ENCODE results near the gene UBE2G1. TPM values are rescaled to one million over a fixed set of nuclear protein-coding genes. Genes with fewer than 3 reads are reported as not detected.

UBE2G1 gene
- total and polyA plus RNA-seq, 2 donors (not counting 1 experiment from before 2014, with no cell fraction given) = 27.1 to 76.0 TPM

DNA sequence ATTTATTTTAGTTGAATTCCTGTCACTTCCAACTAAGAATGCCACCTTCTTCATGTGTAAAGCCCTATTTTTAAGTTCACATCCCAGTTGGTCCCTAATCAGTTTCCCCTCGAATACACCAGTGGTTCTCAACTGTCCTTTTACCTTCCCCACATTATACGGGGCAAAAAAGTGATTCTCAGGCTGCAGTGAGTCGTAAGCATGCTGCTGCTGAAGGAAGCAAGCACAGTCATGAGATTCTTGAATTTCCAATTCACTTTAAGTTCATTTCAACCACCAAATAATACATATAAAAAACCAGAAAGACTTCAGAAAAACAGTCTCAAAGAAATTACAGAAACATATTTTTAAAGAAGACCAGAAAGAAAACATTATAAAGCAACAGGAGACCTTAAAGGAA lies 47.9 kb downstream of the UBE2G1 start:
- Mint-ChIP-seq H3K9me3 (ENCODE audit: insufficient read depth) (no peaks in the 10 kb centered on the region), H3K27ac (peak overlapping the region; percentile 15), H3K4me3 (no peak overlapping the region), H3K4me1 (peaks cover 61% of the 10 kb centered on the region), H3K27me3 (no peaks in the 10 kb centered on the region)
- Histone ChIP-seq H3K4me3 (ENCODE audit: control extremely low read depth in 1 of 5, extremely low read depth in 1 of 5, insufficient read depth in 1 of 5, low read depth in 2 of 5, low read length in 4 of 5) (no peak overlapping the region), H3K4me1 (ENCODE audit: control insufficient read depth in 2 of 2, insufficient read depth in 2 of 2, low read length in 2 of 2) (peaks cover 3 to 4% of the 10 kb centered on the region in 2 donors), H3K9ac (ENCODE audit: low read length) (no peak overlapping the region), H4K20me1 (ENCODE audit: control insufficient read depth, insufficient read depth, low read length, poor library complexity, severe bottlenecking) (peaks cover 78% of the 10 kb centered on the region), H3K9me3 (ENCODE audit: control extremely low read depth in 1 of 3, control insufficient read depth in 2 of 3, insufficient read depth in 1 of 3, low read length in 2 of 3) (no peaks in the 10 kb centered on the region), H3K27ac (ENCODE audit: low read length in 2 of 2) (no peak overlapping the region), H3K79me2 (ENCODE audit: control insufficient read depth, insufficient read depth, low read length) (peaks cover 95% of the 10 kb centered on the region), H3K36me3 (replicated peaks in 1 of 2; ENCODE audit: control extremely low read depth in 1 of 2, control insufficient read depth in 1 of 2, extremely low read depth in 1 of 2, insufficient read depth in 2 of 2, low read length in 1 of 2) (peaks cover 0 to 4% of the 10 kb centered on the region in 2 experiments), H3K27me3 (replicated peaks in 1 of 4; ENCODE audit: control extremely low read depth in 1 of 4, control insufficient read depth in 3 of 4, insufficient read depth in 4 of 4, low read length in 3 of 4) (no peaks in the 10 kb centered on the region), H3K4me2 (replicated peaks; ENCODE audit: low read depth, low read length, poor library complexity, severe bottlenecking) (no peak overlapping the region), H2AFZ (ENCODE audit: insufficient read depth, low read depth, low read length, poor library complexity, severe bottlenecking) (no peak overlapping the region)
- DNase-seq (no peak), ATAC-seq (ENCODE audit: low read depth) (no peak)
- TF ChIP-seq EZH2 (IDR thresholded peaks at IDR 0.05; ENCODE audit: borderline replicate concordance, insufficient read depth, low read depth, low read length, poor library complexity, severe bottlenecking) = no peak
- TF ChIP-seq, protein P1, sequence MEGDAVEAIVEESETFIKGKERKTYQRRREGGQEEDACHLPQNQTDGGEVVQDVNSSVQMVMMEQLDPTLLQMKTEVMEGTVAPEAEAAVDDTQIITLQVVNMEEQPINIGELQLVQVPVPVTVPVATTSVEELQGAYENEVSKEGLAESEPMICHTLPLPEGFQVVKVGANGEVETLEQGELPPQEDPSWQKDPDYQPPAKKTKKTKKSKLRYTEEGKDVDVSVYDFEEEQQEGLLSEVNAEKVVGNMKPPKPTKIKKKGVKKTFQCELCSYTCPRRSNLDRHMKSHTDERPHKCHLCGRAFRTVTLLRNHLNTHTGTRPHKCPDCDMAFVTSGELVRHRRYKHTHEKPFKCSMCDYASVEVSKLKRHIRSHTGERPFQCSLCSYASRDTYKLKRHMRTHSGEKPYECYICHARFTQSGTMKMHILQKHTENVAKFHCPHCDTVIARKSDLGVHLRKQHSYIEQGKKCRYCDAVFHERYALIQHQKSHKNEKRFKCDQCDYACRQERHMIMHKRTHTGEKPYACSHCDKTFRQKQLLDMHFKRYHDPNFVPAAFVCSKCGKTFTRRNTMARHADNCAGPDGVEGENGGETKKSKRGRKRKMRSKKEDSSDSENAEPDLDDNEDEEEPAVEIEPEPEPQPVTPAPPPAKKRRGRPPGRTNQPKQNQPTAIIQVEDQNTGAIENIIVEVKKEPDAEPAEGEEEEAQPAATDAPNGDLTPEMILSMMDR (IDR thresholded peaks at IDR 0.05) = no peak
- 78% methylated on average over 3 of the region's 3 CpGs for WGBS (ENCODE audit: insufficient coverage)
- ChIA-PET CTCF (interaction anchor here (1.0 to 3.0 kb wide), 3 partner anchors 14 to 103 kb away, joined by 3 to 13 read pairs (median 3); no protein-coding TSS in a partner anchor), POLR2A (no interaction called here)
- intact Hi-C loops (cut with micrococcal nuclease) = no loop called here

DNA sequence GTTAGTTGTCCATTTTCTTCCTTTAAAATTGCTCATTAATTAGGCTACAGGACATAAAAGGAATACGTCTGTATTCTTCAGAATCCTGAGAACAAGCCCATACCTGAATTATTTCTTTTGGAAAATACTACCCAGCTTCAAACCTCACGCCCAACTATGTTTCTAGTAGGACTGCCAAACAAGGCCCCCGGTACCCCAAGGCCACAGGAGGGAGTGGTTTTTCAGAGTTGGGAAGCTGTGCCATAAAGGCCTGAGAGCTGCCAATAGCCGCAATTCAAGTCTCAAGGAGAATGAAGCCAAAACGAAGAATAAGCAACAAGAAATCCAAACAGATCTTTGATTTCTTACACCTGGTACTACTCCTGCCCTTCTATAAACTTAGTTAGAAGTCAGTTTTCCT lies 48.3 kb downstream of the UBE2G1 start:
- ChIA-PET CTCF (interaction anchor here (0.6 to 3.0 kb wide), 3 partner anchors 14 to 103 kb away, joined by 3 to 13 read pairs (median 3); no protein-coding TSS in a partner anchor), POLR2A (no interaction called here)
- Histone ChIP-seq H3K79me2 (ENCODE audit: control insufficient read depth, insufficient read depth, low read length) (peaks cover 95% of the 10 kb centered on the region), H3K4me2 (replicated peaks; ENCODE audit: low read depth, low read length, poor library complexity, severe bottlenecking) (no peak overlapping the region), H3K9ac (ENCODE audit: low read length) (no peak overlapping the region), H3K4me3 (ENCODE audit: control extremely low read depth in 1 of 5, extremely low read depth in 1 of 5, insufficient read depth in 1 of 5, low read depth in 2 of 5, low read length in 4 of 5) (no peak overlapping the region), H3K36me3 (replicated peaks in 1 of 2; ENCODE audit: control extremely low read depth in 1 of 2, control insufficient read depth in 1 of 2, extremely low read depth in 1 of 2, insufficient read depth in 2 of 2, low read length in 1 of 2) (peaks cover 0 to 4% of the 10 kb centered on the region in 2 experiments), H3K27ac (ENCODE audit: low read length in 2 of 2) (no peak overlapping the region), H3K27me3 (replicated peaks in 1 of 4; ENCODE audit: control extremely low read depth in 1 of 4, control insufficient read depth in 3 of 4, insufficient read depth in 4 of 4, low read length in 3 of 4) (no peaks in the 10 kb centered on the region), H4K20me1 (ENCODE audit: control insufficient read depth, insufficient read depth, low read length, poor library complexity, severe bottlenecking) (peaks cover 78% of the 10 kb centered on the region), H3K9me3 (ENCODE audit: control extremely low read depth in 1 of 3, control insufficient read depth in 2 of 3, insufficient read depth in 1 of 3, low read length in 2 of 3) (no peaks in the 10 kb centered on the region), H2AFZ (ENCODE audit: insufficient read depth, low read depth, low read length, poor library complexity, severe bottlenecking) (no peak overlapping the region), H3K4me1 (ENCODE audit: control insufficient read depth in 2 of 2, insufficient read depth in 2 of 2, low read length in 2 of 2) (peaks cover 6 to 8% of the 10 kb centered on the region in 2 donors)
- WGBS (ENCODE audit: insufficient coverage) = no CpG with 5 or more reads among the region's 5 CpGs
- H3K27ac Mint-ChIP-seq = peak overlapping the region; percentile 15
- intact Hi-C loops (cut with micrococcal nuclease) = no loop called here
- peaks cover 62% of the 10 kb centered on the region for H3K4me1 Mint-ChIP-seq
- no peaks in the 10 kb centered on the region for H3K27me3 Mint-ChIP-seq
- no peak for DNase-seq
- TF ChIP-seq, protein P1 (IDR thresholded peaks at IDR 0.05) = no peak
- TF ChIP-seq EZH2 (IDR thresholded peaks at IDR 0.05; ENCODE audit: borderline replicate concordance, insufficient read depth, low read depth, low read length, poor library complexity, severe bottlenecking) = no peak
- no peak overlapping the region for H3K4me3 Mint-ChIP-seq
- H3K9me3 Mint-ChIP-seq (ENCODE audit: insufficient read depth) = no peaks in the 10 kb centered on the region
- ATAC-seq (ENCODE audit: low read depth) = no peak
